Brain microvascular endothelial cell (primary cell): Measurements from ENCODE around the gene KCNIP4.

Experiments used
- DNase-seq: peaks from one replicate; pipeline ENCODE4 v3.0.0-alpha.2; 2020
- H3K27ac ChIP-seq: fragments of 250-450 bp; sonication (Bioruptor Pico); 2 replicates; pipeline ENCODE4 v1.5.1; 2020; ENCODE audit warnings: mild to moderate bottlenecking, moderate library complexity
- H3K27me3 ChIP-seq: fragments of 250-450 bp; sonication (Bioruptor Pico); replicated peaks from 2 replicates; pipeline ENCODE4 v1.5.1; 2020; ENCODE audit warnings: mild to moderate bottlenecking
- H3K36me3 ChIP-seq: fragments of 250-450 bp; sonication (Bioruptor Pico); replicated peaks from 2 replicates; pipeline ENCODE4 v1.5.1; 2020; ENCODE audit warnings: mild to moderate bottlenecking
- H3K4me3 ChIP-seq: 2 replicates; pipeline ENCODE4 v1.5.1; 2011; ENCODE audit warnings: low read depth, mild to moderate bottlenecking, control low read depth, low read length, moderate library complexity
- CTCF ChIP-seq: IDR thresholded peaks from 2 replicates; pipeline ENCODE4 v1.5.1; 2011; ENCODE audit warnings: low read depth, mild to moderate bottlenecking, moderate library complexity, low read length, control low read depth, inconsistent platforms; ENCODE audit errors: missing control alignments
- in situ Hi-C: cut with HindIII; loops from 2 replicates; pipeline ENCODE4 v1.10.0; 2017; ENCODE audit warnings: low sequenced_read_pairs, low pct_ligation_motif_present

The KCNIP4 gene

GRCh38 chr4:21835712-21836111 lies 112.9 kb downstream of the KCNIP4 start:
- H3K4me3 ChIP-seq = no peak overlapping the region
- no peak for DNase-seq
- in situ Hi-C loops = no loop called here
- no peak for TF ChIP-seq CTCF
- H3K27me3 ChIP-seq = no peaks in the 10 kb centered on the region
- H3K27ac ChIP-seq = no peak overlapping the region
- H3K36me3 ChIP-seq = no peaks in the 10 kb centered on the region

- no peak overlapping the region for H3K4me3 ChIP-seq
- peak; percentile 39 for DNase-seq
- in situ Hi-C loops = no loop called here
These were observed 118.3 kb downstream of the KCNIP4 start for GRCh38 chr4:21830272-21830671.

GRCh38 chr4:21827575-21827974 lies 121.0 kb downstream of the KCNIP4 start:
- in situ Hi-C loops = no loop called here
- H3K27me3 ChIP-seq = no peaks in the 10 kb centered on the region
- no peak for TF ChIP-seq CTCF
- H3K36me3 ChIP-seq = no peaks in the 10 kb centered on the region
- no peak for DNase-seq
- no peak overlapping the region for H3K4me3 ChIP-seq
- no peak overlapping the region for H3K27ac ChIP-seq

More at GRCh38 chr4:21830272-21830671, 118.3 kb downstream of the KCNIP4 start:
- no peak for TF ChIP-seq CTCF
- Histone ChIP-seq H3K27ac (no peak overlapping the region), H3K36me3 (no peaks in the 10 kb centered on the region), H3K27me3 (no peaks in the 10 kb centered on the region)

- in situ Hi-C loops = no loop called here
- no peak for TF ChIP-seq CTCF
- Histone ChIP-seq H3K4me3 (no peak overlapping the region), H3K36me3 (no peaks in the 10 kb centered on the region), H3K27me3 (no peaks in the 10 kb centered on the region), H3K27ac (no peak overlapping the region)
- no peak for DNase-seq
These were observed 122.5 kb downstream of the KCNIP4 start for GRCh38 chr4:21826071-21826470.

- Histone ChIP-seq H3K4me3 (no peak overlapping the region), H3K36me3 (no peaks in the 10 kb centered on the region), H3K27ac (no peak overlapping the region), H3K27me3 (no peaks in the 10 kb centered on the region)
- no peak for DNase-seq
- no peak for TF ChIP-seq CTCF
- in situ Hi-C loops = no loop called here
These were observed 129.5 kb downstream of the KCNIP4 start for GRCh38 chr4:21819086-21819485.

- in situ Hi-C loops = no loop called here
- no peak for DNase-seq
- H3K27ac ChIP-seq = no peak overlapping the region
- H3K27me3 ChIP-seq = no peaks in the 10 kb centered on the region
- TF ChIP-seq CTCF = no peak
- no peaks in the 10 kb centered on the region for H3K36me3 ChIP-seq
- H3K4me3 ChIP-seq = no peak overlapping the region
These were observed 132.8 kb downstream of the KCNIP4 start for GRCh38 chr4:21815651-21816377.
